Gastrocnemius medialis (tissue), 4 donors: Measurements from ENCODE around the gene ZNF816.

Experiments
- CTCF ChIP-seq, 5 experiments: fragments of 450-650 bp in 3 of 5; fragments of 200-600 bp in 2 of 5; sonication (generic) in 2 of 5; IDR thresholded peaks in 4 of 5; conservative IDR thresholded peaks in 1 of 5; 1 replicate in 4 of 5; 2 replicates in 1 of 5; pipeline ENCODE4 v1.5.1; 2016 to 2019; ENCODE audit warnings: antibody characterized with exemption in 5 of 5, mild to moderate bottlenecking in 3 of 5, moderate library complexity in 3 of 5
- POLR2A ChIP-seq, 2 donors: fragments of 450-650 bp; IDR thresholded peaks; one replicate each; pipeline ENCODE4 v1.6.1; 2017; ENCODE audit warnings: antibody characterized with exemption in 2 of 2, mild to moderate bottlenecking in 2 of 2, moderate library complexity in 2 of 2

GRCh38 chr19:52963247-52963618, 552 bp upstream of the ZNF816 start:
- TF ChIP-seq POLR2A (IDR thresholded peaks at IDR 0.05) (no peak), CTCF (IDR thresholded peaks at IDR 0.05 in 4 of 5, conservative IDR thresholded peaks at IDR 0.05 in 1 of 5) (no peak)
